Gastrocnemius medialis (tissue), 4 donors: ENCODE results near the gene SMYD3.

Experiments
- CTCF ChIP-seq, 5 experiments: fragments of 450-650 bp in 3 of 5; fragments of 200-600 bp in 2 of 5; sonication (generic) in 2 of 5; IDR thresholded peaks in 4 of 5; conservative IDR thresholded peaks in 1 of 5; 1 replicate in 4 of 5; 2 replicates in 1 of 5; pipeline ENCODE4 v1.5.1; 2016 to 2019; ENCODE audit warnings: antibody characterized with exemption in 5 of 5, mild to moderate bottlenecking in 3 of 5, moderate library complexity in 3 of 5
- POLR2A ChIP-seq, 2 donors: fragments of 450-650 bp; IDR thresholded peaks; one replicate each; pipeline ENCODE4 v1.6.1; 2017; ENCODE audit warnings: antibody characterized with exemption in 2 of 2, mild to moderate bottlenecking in 2 of 2, moderate library complexity in 2 of 2

GRCh38 chr1:246532519-246532918 is 25.4 kb upstream of the SMYD3 start:
- TF ChIP-seq CTCF (IDR thresholded peaks at IDR 0.05 in 4 of 5, conservative IDR thresholded peaks at IDR 0.05 in 1 of 5) (no peak), POLR2A (IDR thresholded peaks at IDR 0.05) (no peak)
